T-helper 1 cell treated with Interleukin-12 subunit alpha and Interleukin-12 subunit beta and Interleukin-4 antibody, amounts not matched to agents 30 μg/mL and 1 μg/mL, for 36 hours (primary cell): ENCODE data around the gene ACTR3.
A peak's percentile ranks its signal among the peaks of the same experiment; 100 is the strongest.
"Not testable (repeated sequence)": the region's sequence is repeated elsewhere in the genome, so short reads cannot be mapped to it uniquely, and the experiment has no call there.

Experiments
- H3K27ac Mint-ChIP-seq: one replicate; pipeline ENCODE4 v1.8.0; 2021; ENCODE audit warnings: mild to moderate bottlenecking, mixed read lengths
- H3K27me3 Mint-ChIP-seq: one replicate; pipeline ENCODE4 v1.8.0; 2021; ENCODE audit warnings: low read depth, mixed read lengths
- H3K36me3 Mint-ChIP-seq: one replicate; pipeline ENCODE4 v1.8.0; 2021; ENCODE audit warnings: low read depth, mixed read lengths
- H3K4me1 Mint-ChIP-seq: one replicate; pipeline ENCODE4 v1.8.0; 2021; ENCODE audit warnings: low read depth, mixed read lengths
- H3K4me3 Mint-ChIP-seq: one replicate; pipeline ENCODE4 v1.8.0; 2021; ENCODE audit warnings: mild to moderate bottlenecking, moderate library complexity, mixed read lengths
- H3K9me3 Mint-ChIP-seq: one replicate; pipeline ENCODE4 v1.8.0; 2021; ENCODE audit warnings: mixed read lengths

Gene ACTR3

GRCh38 chr2:113889471-113890252 lies at the start of gene ACTR3:
Gene ACTR3 (plus strand): TSS chr2:113890089. CDS start chr2:113890280, 191 bp downstream.
- Mint-ChIP-seq H3K36me3 (peaks cover 47% of the 10 kb centered on the region), H3K27me3 (no peaks in the 10 kb centered on the region), H3K27ac (peak within 1 kb of the TSS; percentile 99), H3K9me3 (no peaks in the 10 kb centered on the region), H3K4me1 (peaks cover 69% of the 10 kb centered on the region), H3K4me3 (peak within 1 kb of the TSS; percentile 98)

DNA sequence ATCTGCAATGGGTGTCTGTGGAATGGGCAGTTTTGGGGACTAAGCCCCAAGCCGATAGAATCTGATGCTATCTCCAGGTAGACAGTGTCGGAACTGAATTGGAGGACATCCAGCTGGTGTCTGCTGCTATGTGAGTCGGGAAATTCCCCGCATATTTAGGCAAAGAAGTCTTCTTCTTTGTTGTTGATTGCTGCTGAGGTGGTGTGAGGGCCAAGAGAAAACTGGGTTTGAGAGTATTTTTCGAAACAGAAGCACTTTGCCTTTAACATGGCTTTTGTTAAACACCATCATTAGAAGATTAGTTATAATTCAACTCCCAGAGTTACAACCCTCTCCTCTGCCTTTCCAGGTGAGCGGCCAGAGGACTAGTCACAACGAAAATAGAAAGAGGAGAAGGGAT lies 49.4 kb upstream of the ACTR3 start:
- Mint-ChIP-seq H3K4me1 (no peaks in the 10 kb centered on the region), H3K9me3 (peaks cover 8% of the 10 kb centered on the region), H3K4me3 (no peak overlapping the region), H3K27me3 (no peaks in the 10 kb centered on the region), H3K27ac (no peak overlapping the region), H3K36me3 (peaks cover 11% of the 10 kb centered on the region)

- Mint-ChIP-seq H3K36me3 (peaks cover 17% of the 10 kb centered on the region), H3K4me1 (no peaks in the 10 kb centered on the region), H3K27ac (no peak overlapping the region), H3K4me3 (no peak overlapping the region), H3K9me3 (peaks cover 13% of the 10 kb centered on the region), H3K27me3 (no peaks in the 10 kb centered on the region)
Observed at GRCh38 chr2:113842919-113843736, 46.8 kb upstream of the ACTR3 start.

DNA sequence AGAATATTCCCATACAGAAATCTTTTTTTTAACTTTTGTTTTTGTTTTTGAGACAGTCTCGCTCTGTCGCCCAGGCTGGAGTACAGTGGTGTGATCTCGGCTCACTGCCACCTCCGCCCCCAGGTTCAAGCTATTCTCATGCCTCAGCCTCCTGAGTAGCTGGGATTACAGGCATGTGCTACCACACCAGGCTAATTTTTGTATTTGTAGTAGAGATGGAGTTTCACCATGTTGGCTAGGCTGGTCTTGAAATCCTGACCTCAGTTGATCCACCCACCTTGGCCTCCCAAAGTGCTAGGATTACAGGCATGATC lies 46.2 kb upstream of the ACTR3 start:
- not testable (repeated sequence) for H3K27ac Mint-ChIP-seq, H3K4me3 Mint-ChIP-seq, H3K27me3 Mint-ChIP-seq, H3K4me1 Mint-ChIP-seq
- H3K36me3 Mint-ChIP-seq: peaks cover 17% of the 10 kb centered on the region
- peaks cover 13% of the 10 kb centered on the region for H3K9me3 Mint-ChIP-seq

- peaks cover 17% of the 10 kb centered on the region for H3K36me3 Mint-ChIP-seq
- H3K9me3 Mint-ChIP-seq: peaks cover 13% of the 10 kb centered on the region
- H3K27me3 Mint-ChIP-seq: no peaks in the 10 kb centered on the region
- H3K27ac Mint-ChIP-seq: no peak overlapping the region
- no peaks in the 10 kb centered on the region for H3K4me1 Mint-ChIP-seq
- no peak overlapping the region for H3K4me3 Mint-ChIP-seq
Observed at GRCh38 chr2:113845261-113845660, 44.6 kb upstream of the ACTR3 start.

GRCh38 chr2:113845796-113846195 lies 44.1 kb upstream of the ACTR3 start:
- H3K4me3 Mint-ChIP-seq: not testable (repeated sequence)

GRCh38 chr2:113846429-113846828 lies 43.5 kb upstream of the ACTR3 start:
- no peak overlapping the region for H3K27ac Mint-ChIP-seq
- H3K27me3 Mint-ChIP-seq: no peaks in the 10 kb centered on the region
- peaks cover 13% of the 10 kb centered on the region for H3K9me3 Mint-ChIP-seq
- peaks cover 21% of the 10 kb centered on the region for H3K36me3 Mint-ChIP-seq
- H3K4me3 Mint-ChIP-seq: no peak overlapping the region
- peaks cover 4% of the 10 kb centered on the region for H3K4me1 Mint-ChIP-seq

More at GRCh38 chr2:113845796-113846195, 44.1 kb upstream of the ACTR3 start:
- not testable (repeated sequence) for H3K27ac Mint-ChIP-seq, H3K4me1 Mint-ChIP-seq, H3K27me3 Mint-ChIP-seq
- Mint-ChIP-seq H3K9me3 (peaks cover 13% of the 10 kb centered on the region), H3K36me3 (peaks cover 19% of the 10 kb centered on the region)

GRCh38 chr2:113847144-113847543 lies 42.7 kb upstream of the ACTR3 start:
- peaks cover 13% of the 10 kb centered on the region for H3K9me3 Mint-ChIP-seq
- H3K27ac Mint-ChIP-seq: no peak overlapping the region
- no peaks in the 10 kb centered on the region for H3K27me3 Mint-ChIP-seq
- peaks cover 4% of the 10 kb centered on the region for H3K4me1 Mint-ChIP-seq
- H3K4me3 Mint-ChIP-seq: no peak overlapping the region
- H3K36me3 Mint-ChIP-seq: peaks cover 21% of the 10 kb centered on the region

- Mint-ChIP-seq H3K4me1 (peaks cover 4% of the 10 kb centered on the region), H3K27me3 (no peaks in the 10 kb centered on the region), H3K9me3 (peaks cover 13% of the 10 kb centered on the region), H3K27ac (peak overlapping the region; percentile 39), H3K36me3 (peaks cover 16% of the 10 kb centered on the region), H3K4me3 (no peak overlapping the region)
Observed at GRCh38 chr2:113848758-113849415, 41.0 kb upstream of the ACTR3 start.

DNA sequence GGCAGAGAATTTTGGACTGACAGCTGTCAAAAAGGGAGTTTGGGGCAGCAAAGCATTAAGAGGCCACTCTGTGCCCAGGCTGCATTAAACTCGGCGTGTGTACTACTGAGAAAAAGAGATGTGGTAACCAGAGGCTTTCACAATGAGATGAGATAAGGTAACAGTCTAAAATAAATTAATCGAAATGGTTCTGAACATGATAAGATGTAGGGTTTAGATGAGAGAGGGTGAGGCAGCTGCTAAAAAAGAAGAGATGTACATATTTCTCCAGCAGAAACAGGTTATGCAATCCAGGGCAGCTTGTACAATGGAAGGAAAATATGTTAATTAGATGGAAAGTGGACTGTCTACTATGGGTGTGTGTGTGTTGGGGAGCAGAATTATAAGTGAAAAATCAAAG lies 39.2 kb upstream of the ACTR3 start:
- H3K27ac Mint-ChIP-seq: no peak overlapping the region
- H3K4me3 Mint-ChIP-seq: no peak overlapping the region
- peaks cover 5% of the 10 kb centered on the region for H3K9me3 Mint-ChIP-seq
- no peaks in the 10 kb centered on the region for H3K27me3 Mint-ChIP-seq
- H3K4me1 Mint-ChIP-seq: peaks cover 9% of the 10 kb centered on the region
- H3K36me3 Mint-ChIP-seq: peaks cover 9% of the 10 kb centered on the region

DNA sequence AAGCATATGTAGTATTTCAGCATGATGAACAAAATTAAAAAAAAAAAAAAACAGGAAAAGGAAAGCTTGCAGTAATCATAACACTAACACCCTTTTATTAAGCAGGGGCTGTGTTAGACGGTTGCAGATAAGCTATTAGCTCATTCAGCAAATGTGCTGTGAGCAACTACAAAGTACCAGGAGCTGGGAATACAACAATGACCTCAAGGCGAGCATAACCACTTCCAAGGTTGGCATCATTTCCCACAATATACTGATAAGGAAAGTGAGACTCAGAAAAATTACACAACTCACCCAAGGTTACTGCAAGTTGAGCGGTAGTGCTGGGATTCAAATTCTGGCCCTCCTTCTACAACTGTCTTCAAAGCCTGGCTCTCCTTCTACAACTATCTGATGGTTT lies 38.2 kb upstream of the ACTR3 start:
- no peaks in the 10 kb centered on the region for H3K9me3 Mint-ChIP-seq
- H3K4me1 Mint-ChIP-seq: peaks cover 9% of the 10 kb centered on the region
- H3K4me3 Mint-ChIP-seq: no peak overlapping the region
- no peaks in the 10 kb centered on the region for H3K27me3 Mint-ChIP-seq
- peaks cover 4% of the 10 kb centered on the region for H3K36me3 Mint-ChIP-seq
- no peak overlapping the region for H3K27ac Mint-ChIP-seq

DNA sequence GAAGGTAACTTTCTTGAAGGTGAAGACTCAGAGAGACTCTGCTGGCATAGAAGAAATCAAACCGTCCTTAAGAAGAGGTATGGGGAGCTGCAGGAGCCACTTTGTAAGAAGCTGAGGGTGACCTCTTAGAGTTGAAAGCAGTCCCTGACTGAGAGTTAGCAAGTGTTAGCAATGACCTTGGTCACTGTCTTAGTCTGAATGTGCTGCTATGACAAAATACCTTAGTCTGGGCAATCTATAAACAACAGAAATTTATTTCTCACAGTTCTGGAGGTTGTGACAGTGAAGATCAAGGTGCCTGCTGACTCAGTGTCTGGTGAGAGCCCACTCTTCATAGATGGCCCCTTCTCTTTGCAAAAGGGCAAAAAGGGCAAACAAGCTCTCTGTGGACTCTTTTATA lies 35.7 kb upstream of the ACTR3 start:
- Mint-ChIP-seq H3K4me1 (peaks cover 14% of the 10 kb centered on the region), H3K27ac (no peak overlapping the region), H3K36me3 (peaks cover 15% of the 10 kb centered on the region), H3K9me3 (no peaks in the 10 kb centered on the region), H3K27me3 (no peaks in the 10 kb centered on the region), H3K4me3 (no peak overlapping the region)

DNA sequence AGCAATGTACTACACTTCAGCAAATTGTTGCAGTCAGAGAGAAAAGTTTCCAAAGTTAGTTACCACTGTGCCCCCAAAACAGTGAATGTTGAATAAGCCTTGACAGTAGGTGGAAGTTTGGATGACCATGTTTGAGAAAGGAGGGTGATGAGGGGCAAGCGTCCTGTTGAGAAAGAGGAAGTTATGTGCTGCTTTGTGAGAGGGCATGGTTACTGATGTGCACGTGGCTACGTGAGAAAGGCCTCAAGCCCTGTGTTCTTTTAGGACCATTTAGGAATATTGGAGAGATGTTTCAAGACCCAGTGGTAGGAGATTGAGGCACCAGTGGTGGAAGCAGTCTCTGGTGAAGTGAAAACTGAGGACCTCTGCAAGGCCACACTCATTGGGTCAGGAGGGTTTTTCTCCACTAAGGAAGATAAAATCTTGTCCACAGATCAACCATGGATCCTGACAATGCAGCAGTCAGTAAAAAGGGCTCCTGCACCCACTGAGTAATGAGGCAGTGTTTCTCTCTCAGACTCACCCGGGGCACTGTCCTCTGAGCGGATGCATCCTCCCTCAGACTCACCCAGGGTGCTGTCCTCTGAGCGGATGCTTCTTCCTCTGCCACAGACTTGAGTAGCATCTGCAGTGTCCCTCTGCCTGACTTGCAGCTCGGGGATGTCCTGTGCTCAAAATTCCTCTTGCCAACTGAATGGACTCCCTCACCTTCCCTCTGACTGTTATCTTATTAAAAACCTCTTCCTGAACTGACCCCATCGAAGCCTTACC lies 34.7 kb upstream of the ACTR3 start:
- Mint-ChIP-seq H3K27me3 (no peaks in the 10 kb centered on the region), H3K27ac (no peak overlapping the region), H3K9me3 (no peaks in the 10 kb centered on the region), H3K4me3 (no peak overlapping the region), H3K4me1 (peaks cover 14% of the 10 kb centered on the region), H3K36me3 (peaks cover 15% of the 10 kb centered on the region)

GRCh38 chr2:113857464-113857863 lies 32.4 kb upstream of the ACTR3 start:
- Mint-ChIP-seq H3K4me1 (peaks cover 12% of the 10 kb centered on the region), H3K27ac (no peak overlapping the region)

More at GRCh38 chr2:113857464-113857863, 32.4 kb upstream of the ACTR3 start:
- Mint-ChIP-seq H3K27me3 (no peaks in the 10 kb centered on the region), H3K36me3 (peaks cover 16% of the 10 kb centered on the region), H3K9me3 (no peaks in the 10 kb centered on the region), H3K4me3 (no peak overlapping the region)
